HepG2 (cell line): Measurements from ENCODE around the gene ZFAND2A. TPM values are rescaled to one million over a fixed set of nuclear protein-coding genes. Genes with fewer than 3 reads are reported as not detected.

ENCODE experiments used
- AKAP8 ChIP-seq: sonication (generic); formaldehyde crosslinking; IDR thresholded peaks from 2 replicates; pipeline ENCODE4 v1.5.1; 2020; ENCODE audit warnings: mild to moderate bottlenecking, missing genetic modification reagents
- BRCA1 ChIP-seq: sonication (generic); formaldehyde crosslinking; IDR thresholded peaks from 2 replicates; pipeline ENCODE4 v1.4.0; 2020; ENCODE audit warnings: missing genetic modification reagents
- CBFB ChIP-seq: sonication (generic); formaldehyde crosslinking; IDR thresholded peaks from 2 replicates; pipeline ENCODE4 v1.4.0; 2020; ENCODE audit warnings: missing genetic modification reagents
- CREB1 ChIP-seq, 2 experiments: fragments of 450-650 bp in 1 of 2; IDR thresholded peaks; 2 replicates each; pipeline ENCODE4 v1.6.1; 2016 to 2017; ENCODE audit warnings: control low read depth in 1 of 2, mild to moderate bottlenecking in 1 of 2, missing compliant biosample characterization in 1 of 2, missing genetic modification characterization in 1 of 2
- EED ChIP-seq: sonication (generic); formaldehyde crosslinking; IDR thresholded peaks from 2 replicates; pipeline ENCODE4 v1.5.0; 2020; ENCODE audit warnings: mild to moderate bottlenecking, missing genetic modification reagents
- LCORL ChIP-seq, 2 experiments: fragments of 450-650 bp in 1 of 2; sonication (generic) in 1 of 2; formaldehyde crosslinking in 1 of 2; IDR thresholded peaks; 2 replicates each; pipeline versions ENCODE4 v1.5.0 to v1.6.1; 2017 to 2020; ENCODE audit warnings: antibody characterized with exemption in 1 of 2, missing genetic modification reagents in 1 of 2
- MAFK ChIP-seq, 2 experiments: IDR thresholded peaks in 1 of 2; conservative IDR thresholded peaks in 1 of 2; 2 replicates each; pipeline ENCODE4 v1.6.1; 2011; ENCODE audit warnings: improper control_type of control experiment in 2 of 2, low read length in 2 of 2
- MTA1 ChIP-seq: sonication (generic); formaldehyde crosslinking; IDR thresholded peaks from 2 replicates; pipeline ENCODE4 v1.4.0; 2020; ENCODE audit warnings: missing genetic modification reagents, mild to moderate bottlenecking, borderline replicate concordance
- PLRG1 ChIP-seq: fragments of 450-650 bp; conservative IDR thresholded peaks from 2 replicates; pipeline ENCODE4 v1.6.1; 2016
- SRSF1 ChIP-seq: fragments of 200-400 bp; formaldehyde crosslinking; optimal IDR thresholded peaks from 2 replicates; pipeline ENCODE3; 2017; ENCODE audit warnings: mild to moderate bottlenecking, low read depth, low read length, moderate library complexity
- SRY ChIP-seq: sonication (generic); formaldehyde crosslinking; IDR thresholded peaks from 2 replicates; pipeline ENCODE4 v1.8.0; 2022; ENCODE audit warnings: mild to moderate bottlenecking, missing genetic modification reagents
- ZBTB14 ChIP-seq: sonication (generic); formaldehyde crosslinking; IDR thresholded peaks from 2 replicates; pipeline ENCODE4 v1.4.0; 2020; ENCODE audit warnings: missing genetic modification reagents
- ZBTB25 ChIP-seq: IDR thresholded peaks from 2 replicates; pipeline ENCODE4 v1.6.1; 2018; ENCODE audit warnings: missing genetic modification reagents
- ZFP62 ChIP-seq: sonication (generic); formaldehyde crosslinking; IDR thresholded peaks from 2 replicates; pipeline ENCODE4 v1.4.0; 2020; ENCODE audit warnings: missing genetic modification reagents
- ZMYM3 ChIP-seq: sonication (generic); formaldehyde crosslinking; IDR thresholded peaks from 2 replicates; pipeline ENCODE4 v1.5.1; 2020; ENCODE audit warnings: mild to moderate bottlenecking, missing genetic modification reagents
- ZMYM4 ChIP-seq: sonication (generic); formaldehyde crosslinking; IDR thresholded peaks from 2 replicates; pipeline ENCODE4 v1.8.1; 2023; ENCODE audit warnings: mild to moderate bottlenecking, missing genetic modification reagents
- ZNF18 ChIP-seq: sonication (generic); formaldehyde crosslinking; IDR thresholded peaks from 2 replicates; pipeline ENCODE4 v1.8.0; 2022; ENCODE audit warnings: mild to moderate bottlenecking, missing genetic modification reagents; ENCODE audit not compliant: insufficient replicate concordance
- ZNF441 ChIP-seq: sonication (generic); formaldehyde crosslinking; IDR thresholded peaks from 2 replicates; pipeline ENCODE4 v1.7.0; 2021; ENCODE audit warnings: missing genetic modification reagents, borderline replicate concordance
- ZNF543 ChIP-seq: sonication (generic); formaldehyde crosslinking; IDR thresholded peaks from 2 replicates; pipeline ENCODE4 v1.4.0; 2020; ENCODE audit warnings: mild to moderate bottlenecking, missing genetic modification reagents
- ZNF556 ChIP-seq: sonication (generic); formaldehyde crosslinking; IDR thresholded peaks from 2 replicates; pipeline ENCODE4 v1.4.0; 2020; ENCODE audit warnings: mild to moderate bottlenecking, missing genetic modification reagents, borderline replicate concordance
- ZNF570 ChIP-seq: sonication (generic); formaldehyde crosslinking; IDR thresholded peaks from 2 replicates; pipeline ENCODE4 v1.4.0; 2020; ENCODE audit warnings: mild to moderate bottlenecking, missing genetic modification reagents, borderline replicate concordance
- ZNF607 ChIP-seq: sonication (generic); formaldehyde crosslinking; IDR thresholded peaks from 2 replicates; pipeline ENCODE4 v1.5.1; 2020; ENCODE audit warnings: missing genetic modification reagents, mild to moderate bottlenecking, borderline replicate concordance
- ZNF747 ChIP-seq: sonication (generic); formaldehyde crosslinking; IDR thresholded peaks from 2 replicates; pipeline ENCODE4 v1.8.1; 2023; ENCODE audit warnings: missing genetic modification reagents, mild to moderate bottlenecking, borderline replicate concordance
- ZNF777 ChIP-seq: sonication (generic); formaldehyde crosslinking; IDR thresholded peaks from 2 replicates; pipeline ENCODE4 v1.4.0; 2020; ENCODE audit warnings: missing genetic modification reagents
- ZNF839 ChIP-seq: sonication (generic); formaldehyde crosslinking; IDR thresholded peaks from 2 replicates; pipeline ENCODE4 v1.4.0; 2020; ENCODE audit warnings: missing genetic modification reagents, mild to moderate bottlenecking, borderline replicate concordance
- ZZZ3 ChIP-seq: sonication (generic); formaldehyde crosslinking; IDR thresholded peaks from 2 replicates; pipeline ENCODE4 v1.4.0; 2020; ENCODE audit warnings: missing genetic modification reagents, mild to moderate bottlenecking, borderline replicate concordance
- polyA plus RNA-seq, 8 experiments: library from polyadenylated mRNA; depleted of rRNA in 3 of 8; stranded (reverse) in 7 of 8; unstranded in 1 of 8; fragments of >200 nt; fragmentation: Illumina TruSeq in 4 of 8; extraction: Trizol in 4 of 8; gene quantifications; 2 replicates each; pipeline versions ENCODE4 v1.2.1 to v1.2.3, GENCODE V29; 2011 to 2016; ENCODE audit warnings: low read depth in 4 of 8, missing spikeins in 1 of 8, mixed read lengths in 1 of 8; ENCODE audit not compliant: insufficient read depth in 1 of 8
- total RNA-seq, 5 experiments: library from RNA; depleted of rRNA; stranded (reverse); fragments of >200 nt; fragmentation: Illumina TruSeq; extraction: Trizol; gene quantifications; 2 replicates each; pipeline ENCODE4 v1.2.3, GENCODE V29; 2016; ENCODE audit warnings: low read depth in 1 of 5

ZFAND2A gene
- total and polyA plus RNA-seq, 2 of the 13 experiments (the other 11 are each of a cell fraction or from before 2014, with no cell fraction given): 140 to 153 TPM

- TF ChIP-seq ZZZ3 (CRISPR knock-in tag): no peak
- no peak for TF ChIP-seq MTA1 (CRISPR knock-in tag)
- TF ChIP-seq ZNF441 (CRISPR knock-in tag): no peak
- no peak for TF ChIP-seq BRCA1
- TF ChIP-seq ZNF839 (CRISPR knock-in tag): no peak
- TF ChIP-seq AKAP8 (CRISPR knock-in tag): peak; percentile 80
- 0 out of 2 replicates have a peak, but pooled peaks have one; percentile 30 for TF ChIP-seq ZNF777 (CRISPR knock-in tag)
- no peak for TF ChIP-seq ZBTB14
- 0 out of 2 replicates have a peak, but pooled peaks have one; percentile 17 for TF ChIP-seq CBFB (CRISPR knock-in tag)
- TF ChIP-seq SRSF1: peak; percentile 58
- TF ChIP-seq ZMYM4 (CRISPR knock-in tag): peak; percentile 81
- TF ChIP-seq ZBTB25 (CRISPR knock-in tag): peak; percentile 62; the same call in 1 of the 2 replicates
- TF ChIP-seq ZMYM3 (CRISPR knock-in tag): peak; percentile 34; the same call in 1 of the 2 replicates
- peak; percentile 80; the same call in 1 of the 2 replicates for TF ChIP-seq ZNF747
- TF ChIP-seq EED (CRISPR knock-in tag): peak; percentile 74; the same call in 1 of the 2 replicates
- TF ChIP-seq ZNF18: peak; percentile 60
- no peak for TF ChIP-seq CREB1 (IDR thresholded peaks at IDR 0.05)
- TF ChIP-seq CREB1 (CRISPR knock-in tag; IDR thresholded peaks at IDR 0.05): peak; percentile 72
- peak; percentile 69; the same call in 1 of the 2 replicates for TF ChIP-seq ZNF607 (CRISPR knock-in tag)
- TF ChIP-seq ZNF556 (CRISPR knock-in tag): no peak
- TF ChIP-seq MAFK (conservative IDR thresholded peaks at IDR 0.05 in 1 of 2, IDR thresholded peaks at IDR 0.05 in 1 of 2; ENCODE audit: low read length in 2 of 2): peak; percentile 44 to 72
- TF ChIP-seq ZFP62 (CRISPR knock-in tag): no peak
- TF ChIP-seq ZNF543 (CRISPR knock-in tag): no peak
- TF ChIP-seq PLRG1: no peak
- no peak for TF ChIP-seq ZNF570 (CRISPR knock-in tag)
- TF ChIP-seq LCORL (IDR thresholded peaks at IDR 0.05): no peak
- TF ChIP-seq LCORL (CRISPR knock-in tag; IDR thresholded peaks at IDR 0.05): no peak
- TF ChIP-seq SRY (CRISPR knock-in tag): no peak; the same call in 1 of the 2 replicates
Observed at GRCh38 chr7:1169409-1170368, 9.7 kb upstream of the ZFAND2A start (continued).
